GM19193 (cell line): Measurements from ENCODE around the gene CRIP3.

Experiments used
- POLR2A ChIP-seq: IDR thresholded peaks from 4 replicates; pipeline ENCODE4 v1.6.1; 2011; ENCODE audit not compliant: insufficient read depth, insufficient read length; ENCODE audit errors: extremely low read depth

Gene CRIP3

DNA sequence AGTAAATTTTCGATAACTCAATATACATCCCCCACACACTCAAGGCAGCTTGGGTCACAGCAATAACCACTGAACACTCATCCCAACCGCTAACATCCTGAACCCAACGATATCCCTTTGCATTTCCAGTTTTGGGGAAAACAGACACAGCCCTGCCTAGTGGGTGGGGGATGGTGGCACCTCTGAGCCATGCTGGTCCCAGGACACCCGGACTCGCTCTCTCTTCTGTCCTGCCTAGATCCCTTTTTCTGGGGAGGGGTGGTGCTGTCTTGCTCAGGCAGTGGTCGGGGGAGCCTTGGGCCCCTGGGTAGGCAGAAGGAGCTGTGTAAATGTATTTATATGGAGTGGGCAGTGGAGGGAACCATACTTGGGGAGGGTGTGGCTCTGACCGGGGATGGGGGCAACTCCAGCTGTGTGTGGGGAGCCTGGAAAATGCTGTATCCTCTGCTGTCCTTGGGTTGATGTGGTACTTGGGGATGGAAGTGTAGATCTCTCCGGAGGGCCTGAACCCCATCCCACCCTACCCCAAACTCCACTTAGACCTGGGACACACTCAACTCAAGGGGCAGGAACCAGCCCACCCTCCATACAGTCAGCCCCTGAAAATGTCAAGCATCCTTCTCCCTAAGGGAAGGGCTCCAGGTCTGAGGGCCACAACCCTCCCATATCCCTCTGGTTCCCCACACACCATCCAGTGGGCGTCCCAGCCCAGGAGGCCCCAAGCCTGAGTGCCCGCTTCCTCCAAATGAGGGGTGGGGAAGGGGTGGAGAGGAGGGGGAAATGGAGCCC lies 34.3 kb downstream of the CRIP3 start:
- no peak for TF ChIP-seq POLR2A

DNA sequence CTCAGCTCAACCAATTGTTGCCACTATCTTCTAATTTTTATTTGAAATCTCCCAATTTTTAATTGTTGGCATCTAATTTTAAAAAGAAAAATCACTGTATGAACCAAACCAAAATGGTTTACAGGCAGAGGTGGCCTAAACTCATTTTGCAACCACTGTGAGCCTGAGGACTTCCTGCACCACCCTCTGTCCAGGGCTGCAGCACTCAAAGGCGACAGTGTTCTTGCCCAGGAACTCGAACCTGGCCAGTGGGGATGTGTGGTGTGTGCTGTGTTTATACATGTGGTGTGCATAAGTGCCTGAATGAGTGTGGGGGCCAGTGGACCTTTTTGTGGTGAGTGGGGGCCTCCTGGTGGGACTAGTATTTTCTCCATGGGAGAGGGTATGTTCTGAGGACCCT lies 34.9 kb downstream of the CRIP3 start:
- no peak for TF ChIP-seq POLR2A

GRCh38 chr6:43271944-43272343 lies 36.7 kb downstream of the CRIP3 start:
- no peak for TF ChIP-seq POLR2A

DNA sequence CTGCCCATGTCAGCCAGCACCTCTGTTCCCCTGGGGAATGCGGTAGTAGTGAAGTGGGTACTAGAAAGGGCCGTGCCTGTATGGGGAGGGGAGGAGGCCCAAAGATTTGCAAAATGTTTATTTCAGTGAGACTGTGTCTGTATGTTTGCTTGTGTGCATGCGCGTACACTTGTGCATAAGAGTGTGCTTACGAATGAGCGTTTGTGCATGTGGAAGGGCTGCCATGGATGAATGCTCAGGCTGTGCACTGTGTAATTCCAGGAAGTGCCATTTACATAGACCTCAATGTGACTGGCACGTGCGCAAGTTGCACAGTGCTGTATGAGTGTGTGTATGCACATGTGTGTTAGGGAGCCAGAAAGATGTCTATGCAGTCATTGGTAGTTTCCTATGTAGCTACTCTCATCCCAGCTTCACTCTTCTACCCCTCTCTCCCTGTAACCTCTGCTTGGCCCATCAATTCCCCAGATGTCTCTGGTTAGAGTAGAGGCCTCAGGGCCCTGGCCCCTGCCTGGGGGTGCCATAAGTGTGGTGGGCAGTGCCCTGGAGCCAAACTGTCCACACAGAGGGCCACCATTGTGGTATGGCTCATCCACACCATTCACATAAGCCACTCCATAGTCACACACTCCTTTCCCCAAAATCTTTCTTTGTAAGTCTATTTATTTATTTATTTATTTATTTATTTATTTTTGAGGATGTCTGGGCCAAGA lies 37.4 kb downstream of the CRIP3 start:
- no peak for TF ChIP-seq POLR2A

DNA sequence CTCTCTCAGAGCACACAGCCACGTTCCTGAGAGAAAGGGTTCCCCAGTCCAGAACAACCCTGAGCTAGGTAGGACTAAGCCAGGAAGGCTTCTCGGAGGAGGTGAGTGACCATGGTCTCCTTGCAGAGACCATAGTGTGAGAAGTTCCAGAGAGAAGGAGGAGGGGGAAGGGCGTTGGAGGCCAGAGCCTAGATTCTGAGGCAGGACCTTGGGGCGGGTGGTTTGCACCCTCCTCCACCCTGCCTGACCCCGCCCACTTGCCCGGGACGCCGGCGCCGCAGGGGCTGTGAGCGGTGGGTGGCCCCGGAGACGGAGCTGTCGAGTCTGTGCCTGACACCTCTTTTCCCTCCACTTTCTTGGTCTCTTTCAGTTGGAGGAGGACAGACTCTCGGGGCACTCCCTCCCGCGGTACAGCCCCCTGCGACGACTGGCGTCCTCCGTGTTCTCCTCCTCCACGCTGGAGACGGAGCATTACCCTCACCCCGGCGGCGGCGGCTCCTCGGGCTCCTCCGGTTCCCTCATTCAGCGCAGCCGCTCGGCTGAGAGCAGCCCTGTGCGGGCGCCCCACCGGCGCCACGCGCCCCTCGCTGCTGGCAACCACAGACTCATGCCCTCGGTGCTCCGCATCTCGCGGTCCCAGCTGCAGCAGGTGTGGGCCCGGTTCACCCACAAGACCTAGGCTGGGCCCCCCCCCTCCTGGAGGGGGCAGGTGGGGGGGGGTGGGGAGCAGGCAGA lies 39.2 kb downstream of the CRIP3 start:
- TF ChIP-seq POLR2A, result no peak

DNA sequence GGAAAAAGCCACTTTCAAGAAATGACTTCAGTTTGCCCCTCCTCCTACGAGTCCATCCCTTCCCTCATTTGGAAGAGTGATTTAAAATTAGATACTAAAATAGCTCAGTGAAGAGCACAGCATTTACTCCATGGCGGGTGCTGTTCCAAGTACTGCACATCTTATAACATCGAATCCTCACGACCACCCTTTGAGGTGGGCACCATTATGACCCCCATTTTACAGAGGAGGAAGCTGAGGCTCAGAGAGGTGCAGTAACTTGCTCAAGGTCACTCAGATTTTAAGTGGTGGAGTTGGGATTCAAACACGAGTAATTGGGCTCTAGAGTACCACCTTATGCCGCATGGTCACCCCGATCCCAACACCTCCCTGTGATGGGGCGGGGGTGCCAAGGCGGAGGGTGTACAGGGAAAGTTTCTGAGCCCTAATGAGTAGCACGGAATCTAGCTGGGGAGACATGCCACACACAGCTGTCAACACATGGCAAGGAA lies 39.8 kb downstream of the CRIP3 start:
- TF ChIP-seq POLR2A, result no peak

GRCh38 chr6:43268355-43268700 lies 40.3 kb downstream of the CRIP3 start:
- no peak for TF ChIP-seq POLR2A

GRCh38 chr6:43267619-43268354 lies 40.8 kb downstream of the CRIP3 start:
- no peak for TF ChIP-seq POLR2A

DNA sequence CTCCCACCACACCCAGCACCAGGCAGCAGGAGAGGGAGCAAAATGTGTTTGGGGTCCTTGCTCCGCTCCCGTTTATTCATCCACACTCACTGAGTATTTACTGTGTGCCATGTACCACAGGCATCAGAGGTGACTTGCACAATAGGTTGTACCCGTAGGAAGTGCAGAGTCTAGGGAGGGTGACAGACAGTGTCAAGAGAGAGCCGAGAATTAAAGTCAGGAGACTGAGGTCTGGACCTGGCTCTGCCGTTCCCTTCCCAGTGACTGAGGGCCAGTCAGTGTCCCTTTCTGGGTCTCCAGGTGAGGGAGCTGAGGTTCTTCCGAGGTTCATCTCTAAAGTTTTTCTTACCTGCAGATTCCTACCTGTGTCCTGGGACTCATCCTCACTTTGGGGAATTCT lies 43.1 kb downstream of the CRIP3 start:
- no peak for TF ChIP-seq POLR2A

DNA sequence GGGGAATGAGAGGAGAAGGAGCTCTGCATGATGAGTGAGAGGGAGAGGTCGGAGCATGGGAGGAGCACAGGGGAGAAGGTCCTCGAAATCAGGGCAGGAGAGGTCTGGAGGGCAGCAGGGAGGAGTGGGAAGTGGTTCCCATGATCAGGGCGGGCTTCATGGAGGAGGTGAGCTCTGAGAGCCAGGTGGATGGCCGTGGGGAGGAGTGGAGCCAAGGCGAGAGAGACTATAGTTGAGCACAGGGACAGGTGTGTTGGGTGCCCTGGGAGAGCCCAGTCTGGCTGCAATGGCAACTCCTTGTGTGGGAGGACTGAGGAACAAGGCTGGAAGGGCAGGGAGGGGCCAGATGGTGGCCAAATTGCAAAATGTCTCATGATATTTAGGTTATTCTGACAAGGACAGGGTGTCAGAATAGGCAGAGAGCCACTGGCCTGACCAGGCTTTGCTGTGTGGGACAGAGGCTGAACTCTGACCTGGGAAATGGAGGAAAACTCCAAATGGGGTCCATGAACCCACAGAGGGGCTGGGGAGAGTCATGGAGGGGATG lies 44.0 kb downstream of the CRIP3 start:
- TF ChIP-seq POLR2A, result no peak

DNA sequence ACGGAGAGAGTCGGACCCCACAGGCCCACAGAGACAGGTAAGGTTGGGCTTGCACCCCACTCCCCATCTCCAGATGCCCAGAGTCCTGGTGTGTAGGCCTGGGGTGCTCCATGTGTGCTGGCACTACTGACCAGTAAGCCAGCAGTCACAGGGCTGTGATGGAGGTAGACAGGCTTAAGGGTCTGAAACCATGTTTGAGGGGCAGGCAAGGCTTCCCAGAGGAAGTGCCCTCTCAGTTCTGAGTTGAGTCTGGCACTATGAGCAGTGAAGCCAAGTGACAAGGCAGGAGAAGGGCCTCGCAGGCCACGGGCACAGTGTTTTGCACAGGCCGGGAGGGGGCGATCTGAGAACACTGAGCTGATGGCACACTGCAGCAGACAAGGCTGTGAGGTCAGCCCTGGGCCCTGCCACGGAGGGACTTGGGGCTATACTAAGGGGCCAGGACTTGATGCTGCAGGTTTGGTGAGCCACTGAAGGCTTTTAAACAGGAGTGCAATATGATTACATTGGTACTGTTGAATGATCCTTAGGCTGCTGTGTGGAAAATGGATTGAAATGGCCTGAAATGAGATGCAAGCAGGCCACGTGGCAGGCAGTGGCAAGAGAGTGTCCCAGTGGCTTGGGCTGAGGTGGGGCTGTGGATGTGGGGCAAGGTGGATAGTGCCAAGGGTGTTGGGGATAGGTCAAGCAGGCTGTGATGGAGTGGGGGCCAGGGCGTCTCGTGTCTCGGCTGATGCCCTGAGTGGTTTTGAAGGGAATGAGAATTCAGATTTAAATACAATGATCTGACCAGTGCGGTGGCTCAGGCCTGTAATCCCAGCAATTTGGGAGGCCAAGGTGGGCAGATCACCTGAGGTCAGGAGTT lies 45.1 kb downstream of the CRIP3 start:
- TF ChIP-seq POLR2A, result no peak

GRCh38 chr6:43262780-43263313 lies 45.8 kb downstream of the CRIP3 start:
- no peak for TF ChIP-seq POLR2A

DNA sequence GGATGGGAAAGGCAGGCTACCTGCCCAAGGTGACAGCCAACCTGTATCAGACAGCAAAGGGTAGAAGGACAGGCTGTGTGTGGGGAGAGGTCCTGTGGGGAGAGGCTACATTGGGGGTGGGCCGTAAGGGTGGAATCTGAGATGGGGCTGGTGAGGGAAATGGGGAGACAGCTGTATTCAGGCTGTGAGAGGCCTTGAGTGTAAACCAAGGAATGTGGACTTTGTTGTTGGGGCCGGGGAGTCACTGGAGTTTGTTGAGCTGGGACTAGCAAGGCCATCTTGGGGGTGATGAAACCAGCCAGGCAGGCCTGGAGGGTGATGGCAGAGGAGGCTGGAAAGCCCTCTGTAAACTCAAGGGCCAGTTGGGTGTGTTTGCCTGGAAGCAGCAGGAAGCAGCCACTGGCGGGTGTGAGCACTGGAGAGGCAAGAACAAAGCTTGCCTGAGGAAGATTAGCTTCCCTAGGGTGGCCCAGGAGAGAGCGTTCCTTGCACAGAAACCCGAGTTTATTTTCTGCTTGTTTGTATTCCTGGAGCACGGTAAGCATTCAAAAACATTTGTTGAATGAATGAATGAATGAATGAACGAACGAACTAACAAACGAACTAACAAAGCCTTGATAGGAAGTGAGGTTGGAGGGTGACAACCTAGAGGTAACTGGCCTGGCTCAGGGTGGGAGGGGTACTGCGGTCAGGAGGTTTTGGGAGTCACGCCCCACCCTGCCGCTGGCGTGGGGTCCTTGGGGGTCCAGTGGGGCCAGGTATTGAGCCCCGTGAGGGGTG lies 46.4 kb downstream of the CRIP3 start:
- no peak for TF ChIP-seq POLR2A
